GM20000 (cell line): ENCODE results near the gene TYRP1.
A peak's percentile ranks its signal among the peaks of the same experiment; 100 is the strongest.

Experiments used
- DNase-seq: peaks from one replicate; pipeline ENCODE4 v3.0.0; 2012; ENCODE audit warnings: low spot score
- TF ChIP-seq, protein P1 (sequence below): IDR thresholded peaks from 2 replicates; pipeline ENCODE4 v1.5.1; 2012; ENCODE audit warnings: mild to moderate bottlenecking, control low read depth; ENCODE audit errors: extremely low read depth, missing control alignments

TYRP1 gene

GRCh38 chr9:12730927-12731326, 37.7 kb downstream of the TYRP1 start:
- no peak for DNase-seq
- TF ChIP-seq, protein P1, sequence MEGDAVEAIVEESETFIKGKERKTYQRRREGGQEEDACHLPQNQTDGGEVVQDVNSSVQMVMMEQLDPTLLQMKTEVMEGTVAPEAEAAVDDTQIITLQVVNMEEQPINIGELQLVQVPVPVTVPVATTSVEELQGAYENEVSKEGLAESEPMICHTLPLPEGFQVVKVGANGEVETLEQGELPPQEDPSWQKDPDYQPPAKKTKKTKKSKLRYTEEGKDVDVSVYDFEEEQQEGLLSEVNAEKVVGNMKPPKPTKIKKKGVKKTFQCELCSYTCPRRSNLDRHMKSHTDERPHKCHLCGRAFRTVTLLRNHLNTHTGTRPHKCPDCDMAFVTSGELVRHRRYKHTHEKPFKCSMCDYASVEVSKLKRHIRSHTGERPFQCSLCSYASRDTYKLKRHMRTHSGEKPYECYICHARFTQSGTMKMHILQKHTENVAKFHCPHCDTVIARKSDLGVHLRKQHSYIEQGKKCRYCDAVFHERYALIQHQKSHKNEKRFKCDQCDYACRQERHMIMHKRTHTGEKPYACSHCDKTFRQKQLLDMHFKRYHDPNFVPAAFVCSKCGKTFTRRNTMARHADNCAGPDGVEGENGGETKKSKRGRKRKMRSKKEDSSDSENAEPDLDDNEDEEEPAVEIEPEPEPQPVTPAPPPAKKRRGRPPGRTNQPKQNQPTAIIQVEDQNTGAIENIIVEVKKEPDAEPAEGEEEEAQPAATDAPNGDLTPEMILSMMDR, result no peak

- TF ChIP-seq, protein P1, result no peak
- DNase-seq, result no peak
Observed at GRCh38 chr9:12732971-12733370, 39.8 kb downstream of the TYRP1 start.

GRCh38 chr9:12735665-12736064, 42.5 kb downstream of the TYRP1 start:
- TF ChIP-seq, protein P1, result no peak
- DNase-seq, result peak; percentile 6

GRCh38 chr9:12737871-12738270, 44.7 kb downstream of the TYRP1 start:
- DNase-seq, result no peak
- TF ChIP-seq, protein P1, result no peak

GRCh38 chr9:12739014-12739652, 45.9 kb downstream of the TYRP1 start:
- TF ChIP-seq, protein P1, result no peak
- DNase-seq, result no peak

DNA sequence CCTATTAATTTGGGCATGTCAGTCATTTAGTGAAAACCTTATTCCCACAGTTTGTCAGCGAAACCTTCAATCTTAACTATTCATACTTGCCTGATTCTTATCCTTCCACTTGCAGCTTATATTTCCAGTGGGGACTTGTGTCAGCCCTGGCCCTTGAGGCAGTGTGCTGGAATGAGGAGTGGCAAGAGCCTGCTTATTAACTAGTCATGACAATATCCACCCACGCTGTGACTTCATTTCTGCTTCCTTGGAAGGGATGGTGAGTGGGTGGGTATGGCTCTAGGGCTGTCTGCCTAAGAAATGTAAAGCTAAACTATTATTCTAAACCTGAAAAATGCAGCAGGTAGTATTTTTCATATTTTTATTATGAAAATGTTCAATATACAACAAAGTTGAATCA, 47.7 kb downstream of the TYRP1 start:
- DNase-seq, result no peak

DNA sequence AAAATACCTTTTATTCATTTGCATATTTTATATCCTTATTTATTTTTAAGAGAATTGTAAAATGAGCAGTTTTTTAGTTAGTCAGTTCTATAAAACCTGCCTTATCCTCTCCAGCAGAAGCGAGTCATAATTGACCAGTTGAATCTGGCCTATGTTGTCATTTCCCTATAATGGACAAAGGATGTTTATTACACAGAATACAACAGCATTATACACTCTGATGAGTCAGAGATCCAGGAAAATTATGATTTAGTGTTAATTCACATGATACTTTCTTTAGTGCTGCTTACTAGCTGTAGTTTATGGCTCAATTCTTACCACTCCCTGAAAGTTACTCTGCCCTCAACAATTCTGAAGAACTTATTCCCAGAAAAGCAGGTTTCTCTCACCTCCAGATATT, 54.8 kb downstream of the TYRP1 start:
- TF ChIP-seq, protein P1, result no peak
- DNase-seq, result no peak

More for the DNA sequence above, 47.7 kb downstream of the TYRP1 start:
- TF ChIP-seq, protein P1, result no peak
